ENCODE results near the gene SYNPO2.

SYNPO2 gene

GRCh38 chr4:118957722-118958445 lies 69.2 kb downstream of the SYNPO2 start:
- Histone ChIP-seq H4K20me1 (ENCODE audit: insufficient read depth, low read length) (no peaks in the 10 kb centered on the region), H3K9me3 (ENCODE audit: insufficient read depth, low read length, severe bottlenecking) (no peaks in the 10 kb centered on the region), H3K36me3 (ENCODE audit: insufficient read depth, low read length) (no peaks in the 10 kb centered on the region), H3K4me2 (ENCODE audit: insufficient read depth, low read length) (no peak overlapping the region), H3K27ac (ENCODE audit: low read length) (no peak overlapping the region), H3K79me2 (ENCODE audit: insufficient read depth, low read length) (no peaks in the 10 kb centered on the region), H2AFZ (ENCODE audit: low read depth, low read length) (no peak overlapping the region), H3K4me1 (ENCODE audit: insufficient read depth, low read length) (no peaks in the 10 kb centered on the region), H3K27me3 (ENCODE audit: insufficient read depth, low read length, poor library complexity) (peaks cover 3% of the 10 kb centered on the region), H3K9ac (ENCODE audit: low read depth, low read length) (no peak overlapping the region), H3K4me3 (ENCODE audit: low read depth in 1 of 2, low read length in 2 of 2) (no peak overlapping the region)
- no peak for ATAC-seq (ENCODE audit: insufficient read depth, low read depth)
- DNase-seq, result no peak
- TF ChIP-seq EZH2 (IDR thresholded peaks at IDR 0.05; ENCODE audit: borderline replicate concordance, low read depth, low read length, severe bottlenecking) (no peak), CTCF (IDR thresholded peaks at IDR 0.05; ENCODE audit: borderline replicate concordance, extremely low read depth, low read length, poor library complexity, severe bottlenecking) (no peak)

GRCh38 chr4:118962540-118962939 lies 73.9 kb downstream of the SYNPO2 start:
- Histone ChIP-seq H3K27ac (ENCODE audit: low read length) (no peak overlapping the region), H3K9me3 (ENCODE audit: insufficient read depth, low read length, severe bottlenecking) (no peaks in the 10 kb centered on the region), H3K27me3 (ENCODE audit: insufficient read depth, low read length, poor library complexity) (peaks cover 3% of the 10 kb centered on the region), H4K20me1 (ENCODE audit: insufficient read depth, low read length) (no peaks in the 10 kb centered on the region), H3K4me1 (ENCODE audit: insufficient read depth, low read length) (no peaks in the 10 kb centered on the region), H3K4me2 (ENCODE audit: insufficient read depth, low read length) (no peak overlapping the region), H3K4me3 (ENCODE audit: low read depth in 1 of 2, low read length in 2 of 2) (no peak overlapping the region), H3K79me2 (ENCODE audit: insufficient read depth, low read length) (no peaks in the 10 kb centered on the region), H3K36me3 (ENCODE audit: insufficient read depth, low read length) (no peaks in the 10 kb centered on the region), H2AFZ (ENCODE audit: low read depth, low read length) (no peak overlapping the region), H3K9ac (ENCODE audit: low read depth, low read length) (no peak overlapping the region)
- no peak for DNase-seq
- no peak for ATAC-seq (ENCODE audit: insufficient read depth, low read depth)
- TF ChIP-seq EZH2 (IDR thresholded peaks at IDR 0.05; ENCODE audit: borderline replicate concordance, low read depth, low read length, severe bottlenecking) (no peak), CTCF (IDR thresholded peaks at IDR 0.05; ENCODE audit: borderline replicate concordance, extremely low read depth, low read length, poor library complexity, severe bottlenecking) (no peak)

GRCh38 chr4:118964891-118965411 lies 76.3 kb downstream of the SYNPO2 start:
- Histone ChIP-seq H3K4me2 (ENCODE audit: insufficient read depth, low read length) (no peak overlapping the region), H3K27ac (ENCODE audit: low read length) (no peak overlapping the region), H4K20me1 (ENCODE audit: insufficient read depth, low read length) (no peaks in the 10 kb centered on the region), H3K9ac (ENCODE audit: low read depth, low read length) (no peak overlapping the region), H2AFZ (ENCODE audit: low read depth, low read length) (no peak overlapping the region), H3K4me1 (ENCODE audit: insufficient read depth, low read length) (peaks cover 6% of the 10 kb centered on the region), H3K27me3 (ENCODE audit: insufficient read depth, low read length, poor library complexity) (no peaks in the 10 kb centered on the region), H3K9me3 (ENCODE audit: insufficient read depth, low read length, severe bottlenecking) (no peaks in the 10 kb centered on the region), H3K36me3 (ENCODE audit: insufficient read depth, low read length) (no peaks in the 10 kb centered on the region), H3K79me2 (ENCODE audit: insufficient read depth, low read length) (no peaks in the 10 kb centered on the region), H3K4me3 (ENCODE audit: low read depth in 1 of 2, low read length in 2 of 2) (no peak overlapping the region)
- TF ChIP-seq CTCF (IDR thresholded peaks at IDR 0.05; ENCODE audit: borderline replicate concordance, extremely low read depth, low read length, poor library complexity, severe bottlenecking), result no peak
- DNase-seq (no peak), ATAC-seq (ENCODE audit: insufficient read depth, low read depth) (no peak)

Measured in DND-41 (cell line).